SU-DHL-6 (cell line): ENCODE data around the gene FBXW5.

Experiments
- H2AFZ ChIP-seq: fragments of 200-600 bp; sonication (generic); 2 replicates; pipeline ENCODE4 v1.6.1; 2014; ENCODE audit warnings: low read depth, mild to moderate bottlenecking, moderate library complexity, mixed read lengths, antibody characterized with exemption, low read length; ENCODE audit not compliant: severe bottlenecking
- H3F3A ChIP-seq: fragments of 200-600 bp; shearing (Covaris generic); 2 replicates; pipeline ENCODE4 v1.6.0; 2016; ENCODE audit warnings: antibody characterized with exemption, mild to moderate bottlenecking; ENCODE audit not compliant: insufficient read depth
- H3K27ac ChIP-seq: fragments of 200-600 bp; sonication (generic); 2 replicates; pipeline ENCODE4 v1.5.1; 2016; ENCODE audit warnings: low read depth, mild to moderate bottlenecking, low read length, moderate library complexity, mixed read lengths
- H3K27me3 ChIP-seq: fragments of 200-600 bp; sonication (generic), shearing (Covaris generic); 2 replicates; pipeline ENCODE4 v1.6.0; 2014; ENCODE audit warnings: mild to moderate bottlenecking, low read length
- H3K36me3 ChIP-seq: fragments of 200-600 bp; sonication (generic); 2 replicates; pipeline ENCODE4 v1.6.1; 2014; ENCODE audit warnings: mild to moderate bottlenecking, low read length, mixed read lengths
- H3K4me2 ChIP-seq: fragments of 300-600, 200-600 bp; shearing (Covaris generic), sonication (generic); 2 replicates; pipeline ENCODE4 v1.6.0; 2014; ENCODE audit warnings: low read length, low read depth, mild to moderate bottlenecking; ENCODE audit not compliant: poor library complexity, severe bottlenecking
- H3K4me3 ChIP-seq: fragments of 200-600 bp; sonication (generic); 2 replicates; pipeline ENCODE4 v1.5.1; 2014; ENCODE audit warnings: antibody characterized with exemption, low read length, mild to moderate bottlenecking, mixed read lengths; ENCODE audit not compliant: insufficient read depth, poor library complexity, severe bottlenecking
- H3K79me2 ChIP-seq: fragments of 200-600 bp; sonication (generic); 2 replicates; pipeline ENCODE4 v1.6.1; 2014; ENCODE audit warnings: mild to moderate bottlenecking, low read length, moderate library complexity; ENCODE audit not compliant: insufficient read depth
- H3K9ac ChIP-seq: fragments of 200-600 bp; sonication (generic); 2 replicates; pipeline ENCODE4 v1.7.0; 2014; ENCODE audit warnings: mild to moderate bottlenecking, low read length
- H3K9me2 ChIP-seq: fragments of 200-600 bp; sonication (generic); replicated peaks from 2 replicates; pipeline ENCODE4 v1.6.1; 2014; ENCODE audit warnings: low read length; ENCODE audit not compliant: insufficient read depth
- H3K9me3 ChIP-seq: fragments of 200-600 bp; sonication (generic); 2 replicates; pipeline ENCODE4 v1.6.1; 2014; ENCODE audit warnings: low read length, mixed read lengths; ENCODE audit not compliant: insufficient read depth
- H4K20me1 ChIP-seq: fragments of 200-600 bp; sonication (generic); 2 replicates; pipeline ENCODE4 v1.6.1; 2014; ENCODE audit warnings: low read depth, mild to moderate bottlenecking, antibody characterized with exemption, low read length, moderate library complexity, mixed read lengths
- CTCF ChIP-seq: fragments of 200-600 bp; sonication (generic); IDR thresholded peaks from one replicate; pipeline ENCODE4 v1.5.1; 2017; ENCODE audit warnings: antibody characterized with exemption, mild to moderate bottlenecking, low read length, moderate library complexity; ENCODE audit not compliant: insufficient read depth, poor library complexity, severe bottlenecking
- EZH2phosphoT487 ChIP-seq: fragments of 200-600 bp; sonication (generic), shearing (Covaris generic); conservative IDR thresholded peaks from 2 replicates; pipeline ENCODE4 v1.6.1; 2018; ENCODE audit warnings: mild to moderate bottlenecking, antibody characterized with exemption, low read length, moderate library complexity, mixed read lengths

The FBXW5 gene

GRCh38 chr9:136950656-136951276, 6.2 kb upstream of the FBXW5 start:
- peak overlapping the region; percentile 59 for H3K4me2 ChIP-seq
- H3K9me2 ChIP-seq = no peaks in the 10 kb centered on the region
- H3K27ac ChIP-seq = no peak overlapping the region
- H3K79me2 ChIP-seq = no peaks in the 10 kb centered on the region
- peak overlapping the region; percentile 48 for H3K4me3 ChIP-seq
- H3K9me3 ChIP-seq = no peaks in the 10 kb centered on the region
- H3K36me3 ChIP-seq = no peaks in the 10 kb centered on the region
- TF ChIP-seq CTCF (no peak), EZH2phosphoT487 (no peak)
- no peak overlapping the region for H2AFZ ChIP-seq
- peak overlapping the region; percentile 64 for H3K9ac ChIP-seq
- H3K27me3 ChIP-seq = no peaks in the 10 kb centered on the region
- H4K20me1 ChIP-seq = no peaks in the 10 kb centered on the region
- H3F3A ChIP-seq = no peaks in the 10 kb centered on the region

- no peaks in the 10 kb centered on the region for H3K36me3 ChIP-seq
- H3K27ac ChIP-seq = peak overlapping the region; percentile 37
- peak overlapping the region; percentile 64 for H2AFZ ChIP-seq
- peak overlapping the region; percentile 64 for H3K9ac ChIP-seq
- H3K9me3 ChIP-seq = no peaks in the 10 kb centered on the region
- no peaks in the 10 kb centered on the region for H3K9me2 ChIP-seq
- no peaks in the 10 kb centered on the region for H3K27me3 ChIP-seq
- H3F3A ChIP-seq = no peaks in the 10 kb centered on the region
- H4K20me1 ChIP-seq = no peaks in the 10 kb centered on the region
- H3K4me3 ChIP-seq = peak overlapping the region; percentile 48
- no peak for TF ChIP-seq CTCF
- TF ChIP-seq EZH2phosphoT487 = no peak
- no peaks in the 10 kb centered on the region for H3K79me2 ChIP-seq
- H3K4me2 ChIP-seq = peak overlapping the region; percentile 59
Measured at GRCh38 chr9:136949817-136950655, 5.5 kb upstream of the FBXW5 start.

GRCh38 chr9:136949239-136949816, 4.8 kb upstream of the FBXW5 start:
- Histone ChIP-seq H3K4me3 (peak overlapping the region; percentile 48), H3F3A (no peaks in the 10 kb centered on the region), H3K27me3 (no peaks in the 10 kb centered on the region), H3K79me2 (no peaks in the 10 kb centered on the region), H3K9ac (peak overlapping the region; percentile 64), H3K36me3 (no peaks in the 10 kb centered on the region), H4K20me1 (no peaks in the 10 kb centered on the region), H3K4me2 (peak overlapping the region; percentile 59), H3K9me3 (no peaks in the 10 kb centered on the region), H2AFZ (peak overlapping the region; percentile 64), H3K27ac (peak overlapping the region; percentile 37), H3K9me2 (no peaks in the 10 kb centered on the region)
- no peak for TF ChIP-seq EZH2phosphoT487
- TF ChIP-seq CTCF = no peak
